Stimulated activated CD8-positive, alpha-beta memory T cell treated with anti-CD3 and anti-CD28 coated beads, Interleukin-15, amount 100 ng/mL, for 1 hour (primary cell): ENCODE results near the gene RPL35A.
"Not testable (repeated sequence)": the region's sequence is repeated elsewhere in the genome, so short reads cannot be mapped to it uniquely, and the experiment has no call there.

Source experiments
- DNase-seq: peaks from one replicate; pipeline ENCODE4 v3.0.0-alpha.2; 2020; ENCODE audit warnings: low read depth

Gene RPL35A

GRCh38 chr3:197952440-197952839 lies 2.5 kb downstream of the RPL35A start:
- DNase-seq = no peak

- DNase-seq = no peak
Measured at GRCh38 chr3:197953325-197953724, 3.3 kb downstream of the RPL35A start.

GRCh38 chr3:197953881-197954280 lies 3.9 kb downstream of the RPL35A start:
- no peak for DNase-seq

GRCh38 chr3:197955892-197956477 lies 6.0 kb downstream of the RPL35A start:
- DNase-seq = no peak

- DNase-seq = no peak
Measured at GRCh38 chr3:197956626-197956988, 6.6 kb downstream of the RPL35A start.

- DNase-seq = no peak
Measured at GRCh38 chr3:197957790-197958133, 7.8 kb downstream of the RPL35A start.

- no peak for DNase-seq
Measured at GRCh38 chr3:197958346-197958745, 8.4 kb downstream of the RPL35A start.

GRCh38 chr3:197958848-197959247 lies 8.9 kb downstream of the RPL35A start:
- not testable (repeated sequence) for DNase-seq

- no peak for DNase-seq
Measured at GRCh38 chr3:197959500-197959890, 9.5 kb downstream of the RPL35A start.

- DNase-seq = peak; percentile 89
Measured at GRCh38 chr3:197959891-197960693, 10.1 kb downstream of the RPL35A start, which contains the start of gene LMLN. Gene LMLN, plus strand, starts transcription at chr3:197960217. Its CDS starts 29 bp downstream, at chr3:197960246.

GRCh38 chr3:197960694-197961581 lies 10.9 kb downstream of the RPL35A start:
- no peak for DNase-seq

GRCh38 chr3:197961582-197961945 lies 11.6 kb downstream of the RPL35A start:
- no peak for DNase-seq

GRCh38 chr3:197963019-197963637 lies 13.1 kb downstream of the RPL35A start:
- DNase-seq = no peak

GRCh38 chr3:197967337-197967989 lies 17.5 kb downstream of the RPL35A start:
- not testable (repeated sequence) for DNase-seq

GRCh38 chr3:197970588-197970987 lies 20.6 kb downstream of the RPL35A start:
- no peak for DNase-seq

- no peak for DNase-seq
Measured at GRCh38 chr3:197974016-197974415, 24.0 kb downstream of the RPL35A start.

GRCh38 chr3:197975311-197975710 lies 25.3 kb downstream of the RPL35A start:
- no peak for DNase-seq

- no peak for DNase-seq
Measured at GRCh38 chr3:197983076-197983475, 33.1 kb downstream of the RPL35A start.

- no peak for DNase-seq
Measured at GRCh38 chr3:197989651-197990050, 39.7 kb downstream of the RPL35A start.

GRCh38 chr3:197994736-197995135 lies 44.7 kb downstream of the RPL35A start:
- DNase-seq = no peak

GRCh38 chr3:197996855-197997254 lies 46.9 kb downstream of the RPL35A start:
- no peak for DNase-seq

GRCh38 chr3:197997936-197998335 lies 47.9 kb downstream of the RPL35A start:
- DNase-seq = no peak
